ENCODE results near the gene COX6B1.

GRCh38 chr19:35643255-35644205 is 4.6 kb upstream of the COX6B1 start:
- TF ChIP-seq POLR2A (IDR thresholded peaks at IDR 0.05) = no peak
- no peak for TF ChIP-seq CTCF (IDR thresholded peaks at IDR 0.05)

Data from breast epithelium (tissue), 3 donors.